ENCODE measurements around the gene ELF4.
"Not testable (repeated sequence)": the region's sequence is repeated elsewhere in the genome, so short reads cannot be mapped to it uniquely, and the experiment has no call there.

The ELF4 gene

DNA sequence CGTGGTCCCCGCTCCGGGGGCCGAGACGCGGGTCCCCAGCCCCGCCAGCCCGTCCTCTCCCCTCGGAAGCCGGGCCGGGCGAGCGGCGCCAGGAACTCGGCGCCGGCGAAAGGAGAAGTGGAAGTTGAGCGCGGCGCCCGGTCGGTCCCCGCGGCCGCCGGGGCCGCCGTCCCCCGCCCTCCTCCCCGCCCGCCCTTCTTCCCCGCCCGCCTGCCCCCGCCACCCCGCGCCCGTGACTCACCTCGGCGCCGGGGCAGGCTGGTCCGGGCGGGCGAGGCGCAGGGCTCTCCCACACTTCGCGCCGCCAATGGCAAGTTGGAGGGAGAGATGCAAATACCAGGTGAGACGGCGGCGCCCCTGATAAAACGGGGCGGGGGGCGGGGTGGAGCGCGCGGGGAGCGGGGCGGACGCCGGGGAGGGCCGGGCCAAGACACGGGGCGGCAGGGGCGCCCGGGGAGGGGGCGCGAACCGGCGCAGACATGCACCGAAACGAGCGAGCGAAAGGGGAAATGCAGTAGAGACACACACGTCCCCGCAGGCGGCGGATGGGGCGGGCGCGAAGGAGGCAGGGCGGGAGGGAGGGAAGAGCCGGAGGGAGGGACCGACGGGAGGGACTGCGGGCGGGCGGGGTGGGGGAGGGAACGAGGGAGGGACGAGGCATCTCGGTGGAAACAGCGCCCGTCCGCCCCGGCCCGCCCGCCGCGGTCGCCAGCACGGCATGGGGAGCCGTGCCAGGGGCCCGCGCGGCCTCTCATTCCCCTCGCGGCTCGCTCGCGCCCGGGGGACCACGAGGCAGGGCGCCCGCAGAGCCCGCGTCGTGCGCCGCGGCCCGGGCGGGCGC, at the start of gene ELF4:
Gene ELF4 (minus strand): TSS at position 119 of the 841 bp plus-strand sequence. CDS start 29,167 bp downstream, outside the sequence.
- peak; percentile 37 for DNase-seq

DNA sequence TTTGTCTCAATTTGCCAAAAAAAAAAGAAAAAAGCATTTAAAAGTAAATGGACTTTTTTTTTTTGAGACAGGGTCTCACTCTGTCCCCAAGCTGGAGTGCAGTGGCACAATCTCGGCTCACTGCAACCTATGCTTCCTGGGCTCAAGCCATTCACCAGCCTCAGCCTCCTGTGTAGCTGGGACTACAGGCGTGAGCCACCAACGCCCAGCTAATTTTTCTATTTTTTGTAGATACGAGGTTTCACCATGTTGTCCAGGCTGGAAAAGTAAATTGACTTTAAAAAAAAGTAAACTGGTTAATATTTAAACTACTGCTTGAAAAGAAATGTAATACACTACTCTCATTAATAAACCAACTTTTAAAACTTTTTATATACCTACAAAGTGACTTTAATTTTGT, 49.5 kb upstream of the ELF4 start:
- no peak for DNase-seq

DNA sequence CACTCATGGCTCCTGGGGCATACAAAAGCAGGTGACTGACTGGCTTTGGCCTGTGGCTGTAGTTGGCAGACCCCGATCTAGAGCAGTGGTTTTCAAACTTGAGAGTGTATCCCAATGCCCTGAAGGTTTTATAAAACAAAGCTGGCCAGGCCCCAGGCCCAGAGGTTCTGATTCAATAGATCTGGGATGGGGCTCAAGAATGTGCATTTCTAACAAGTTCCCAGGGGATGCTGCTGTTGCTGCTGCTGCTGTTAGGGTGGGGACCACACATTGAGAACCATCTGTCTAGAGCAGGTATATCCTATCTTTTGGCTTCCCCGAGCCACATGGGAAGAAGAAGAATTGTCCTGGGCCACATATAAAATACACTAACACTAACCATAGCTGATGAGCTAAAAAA, 48.0 kb upstream of the ELF4 start:
- DNase-seq, result no peak

DNA sequence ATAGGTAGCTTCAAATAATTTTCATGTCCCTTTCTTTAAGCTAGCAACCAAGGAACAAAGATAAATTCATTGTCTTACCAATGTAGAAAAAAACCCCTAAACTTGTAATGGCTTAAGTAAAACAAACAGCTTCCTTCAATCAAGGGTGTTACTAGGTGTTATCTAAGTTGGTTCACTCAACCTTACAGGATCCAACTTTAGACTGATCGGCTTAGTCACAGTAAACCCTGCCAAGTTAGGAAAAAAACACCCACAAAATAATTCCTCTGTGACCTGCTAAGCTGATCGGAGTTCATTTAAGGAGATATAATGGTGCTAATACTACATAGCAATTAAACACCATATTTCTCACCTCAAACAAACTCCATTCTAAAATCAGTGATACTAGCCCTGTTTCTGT, 45.3 kb upstream of the ELF4 start:
- no peak for DNase-seq

DNA sequence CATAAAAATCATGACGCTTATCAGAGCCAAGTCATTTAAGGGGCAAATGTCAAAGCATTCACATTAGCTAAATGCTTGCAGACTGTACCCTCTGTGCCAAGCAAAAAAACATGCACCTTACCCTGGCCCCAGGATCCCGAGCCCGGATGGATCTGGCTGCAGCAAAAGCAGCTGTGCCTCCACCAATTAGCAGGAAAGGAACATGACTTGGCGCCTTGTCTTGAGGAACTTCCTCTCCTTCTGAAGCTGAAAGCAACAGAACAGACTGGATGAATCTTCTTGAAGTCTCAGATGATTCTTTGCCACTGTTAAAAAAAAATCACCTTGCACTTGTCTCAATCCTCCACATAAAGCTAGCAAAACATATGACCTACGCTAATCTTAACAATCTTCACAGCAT, 37.3 kb upstream of the ELF4 start:
- DNase-seq, result no peak

DNA sequence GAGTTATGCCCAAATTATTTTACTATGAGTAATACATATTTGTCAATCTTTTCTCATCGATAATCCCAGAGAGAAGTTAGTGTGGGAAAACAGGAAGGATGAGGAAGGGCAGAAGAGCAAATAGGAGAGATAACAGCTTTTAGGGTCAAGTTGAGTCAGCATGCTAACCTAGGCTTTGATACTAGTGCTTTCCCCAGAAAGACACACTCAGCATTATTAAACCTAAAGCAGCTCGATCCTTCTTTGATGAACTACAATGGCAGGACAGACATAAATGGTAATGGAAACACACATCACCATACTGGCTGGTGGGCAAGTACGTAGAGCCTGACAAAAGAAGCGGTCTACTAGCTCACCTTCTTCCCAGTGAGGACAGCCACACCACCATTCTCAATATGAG, 34.8 kb upstream of the ELF4 start:
- no peak for DNase-seq

DNA sequence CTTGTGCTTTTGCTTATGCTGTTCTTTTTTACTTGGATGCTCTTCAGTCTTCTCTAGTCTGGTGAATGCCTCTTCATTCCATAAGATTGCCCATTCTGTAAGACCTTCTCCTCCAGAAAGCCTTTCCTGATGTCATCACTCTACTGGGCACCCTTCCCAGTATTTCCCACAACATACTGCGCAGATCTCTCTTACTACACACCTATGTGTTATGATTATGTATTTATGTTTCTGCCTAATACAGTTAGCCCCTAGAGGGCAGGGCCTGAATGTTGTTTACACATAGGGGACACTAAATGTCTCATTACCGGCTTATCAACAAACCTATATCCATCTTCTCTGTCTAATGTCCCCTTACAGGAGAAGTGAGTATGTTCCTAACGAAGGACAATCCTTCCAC, 34.2 kb upstream of the ELF4 start:
- DNase-seq, result no peak

DNA sequence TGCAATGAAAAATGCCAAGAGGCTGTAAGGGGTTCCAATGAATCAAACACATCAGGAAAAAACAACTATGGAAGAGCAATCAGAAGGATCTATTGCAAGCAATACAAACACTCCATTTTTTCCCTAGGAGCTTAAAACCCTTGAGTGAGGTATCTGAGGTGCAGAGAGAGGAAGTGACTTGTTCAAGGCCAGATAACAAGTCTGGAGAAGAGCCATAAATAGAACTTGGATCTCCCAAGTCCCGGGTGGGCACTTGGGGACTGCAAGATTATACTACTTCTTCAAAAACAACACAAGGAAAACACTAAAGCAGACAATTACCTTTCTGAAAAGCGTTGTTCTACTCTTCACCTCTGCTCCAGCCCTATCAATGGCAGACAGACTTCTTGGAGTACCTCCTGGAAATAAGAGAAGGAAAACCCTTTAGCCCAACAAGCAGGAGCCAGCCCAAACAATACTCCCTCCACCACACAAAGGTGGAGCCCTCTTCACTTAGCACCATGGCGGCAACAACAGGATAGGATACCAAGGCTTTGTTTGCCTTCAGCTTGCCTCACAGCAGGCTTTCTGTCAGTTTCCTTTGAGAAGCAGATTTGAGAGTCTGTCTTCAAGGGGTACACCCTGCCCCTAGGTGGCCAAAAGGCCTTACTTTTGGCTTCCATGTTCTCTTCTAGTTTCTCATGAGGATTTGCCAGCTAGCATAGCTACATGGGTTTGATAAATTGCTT, 29.3 kb upstream of the ELF4 start:
- no peak for DNase-seq

DNA sequence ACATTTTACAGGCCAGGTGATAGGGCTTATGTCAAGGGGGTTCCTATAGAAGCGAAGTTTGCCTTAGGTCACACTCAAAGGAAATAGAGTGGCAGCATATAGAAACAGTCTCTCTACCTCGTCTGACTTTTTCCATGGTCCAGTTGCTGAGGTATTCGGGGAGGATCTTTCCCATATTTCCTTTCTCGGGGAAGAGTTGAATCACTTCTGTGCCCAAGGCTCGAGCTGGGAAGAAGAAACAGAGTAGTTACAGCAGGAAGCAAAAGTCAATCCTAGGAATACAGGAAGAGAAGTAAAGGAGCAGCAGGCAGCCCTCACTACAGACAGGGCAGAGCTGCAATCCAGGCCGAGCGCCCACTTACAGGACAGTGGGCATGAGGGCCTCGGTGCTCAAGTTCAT, 26.7 kb upstream of the ELF4 start:
- DNase-seq, result no peak

DNA sequence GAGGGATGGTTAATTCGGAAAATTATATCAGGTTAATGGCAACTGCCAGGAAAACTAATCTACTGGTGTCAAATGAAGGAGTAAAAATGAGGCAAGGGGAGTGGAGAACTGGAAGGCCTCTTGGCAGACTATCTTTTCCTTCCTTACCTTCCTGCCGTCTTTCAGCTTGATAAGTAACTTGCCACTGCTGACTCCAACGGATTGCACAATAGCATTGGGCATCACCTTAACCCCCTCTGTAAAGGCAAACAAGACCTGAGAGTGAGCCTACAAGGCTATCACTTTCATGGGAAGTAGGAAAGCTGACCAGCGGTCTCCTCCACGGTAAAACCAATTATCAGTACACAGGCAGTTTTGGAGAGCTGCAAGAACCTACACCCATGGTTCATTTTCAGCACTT, 26.2 kb upstream of the ELF4 start:
- DNase-seq, result no peak

DNA sequence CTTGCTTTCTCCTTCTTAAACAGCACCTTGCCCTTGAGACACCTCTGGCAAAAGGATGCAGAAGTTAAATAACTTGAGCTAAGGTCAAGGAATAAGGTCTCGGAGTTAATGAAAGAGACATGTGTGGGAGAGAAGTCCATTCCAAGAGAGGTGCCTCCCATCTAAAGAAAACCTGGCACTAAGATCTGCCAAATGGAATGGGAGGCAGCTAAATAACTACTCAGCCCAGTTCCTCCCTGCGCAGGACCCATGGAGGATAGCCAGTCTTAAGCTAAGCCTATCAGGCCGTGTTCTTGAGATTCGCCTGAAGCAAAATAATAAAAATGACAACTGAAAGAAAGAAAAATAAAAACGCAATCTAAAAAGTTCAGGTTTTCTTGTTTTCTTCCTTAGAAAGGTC, 20.7 kb upstream of the ELF4 start:
- DNase-seq, result no peak

DNA sequence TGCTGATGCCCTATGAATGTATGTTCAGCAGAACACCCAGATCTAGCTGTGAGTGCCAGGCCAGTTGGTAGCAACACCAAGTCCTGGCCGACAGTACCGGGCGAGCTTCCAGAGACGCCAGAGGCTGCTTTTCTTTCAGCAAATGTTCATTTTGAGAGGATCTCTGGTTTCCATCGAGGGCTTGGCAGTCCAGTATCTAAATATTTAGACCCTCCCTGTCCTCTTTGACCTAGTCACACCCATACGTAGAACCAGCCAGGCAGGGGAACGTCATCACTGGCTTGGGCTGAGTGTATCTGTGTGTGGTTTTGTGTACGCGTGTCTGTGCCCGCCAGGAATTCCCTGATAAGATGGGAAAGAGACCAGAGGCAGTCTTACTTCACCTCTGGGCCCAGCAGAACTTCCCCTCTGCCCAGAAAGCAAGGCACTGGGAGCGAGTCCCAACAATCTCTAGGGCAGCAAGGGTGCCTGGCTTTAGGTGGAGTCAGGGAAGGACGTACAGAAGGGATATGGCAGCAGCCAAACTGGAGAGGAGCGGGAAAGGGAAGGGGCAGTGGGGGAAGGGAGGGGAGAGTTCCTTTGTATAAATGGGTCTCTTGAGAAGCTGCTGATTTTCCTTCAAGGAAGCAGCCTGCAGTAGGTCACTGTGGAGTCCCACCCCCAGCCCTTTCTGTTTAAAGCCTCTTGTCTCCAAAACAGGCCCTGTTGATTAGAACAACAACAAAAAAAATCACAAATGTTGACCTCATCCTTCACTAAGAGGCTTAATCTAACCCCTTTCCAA, 15.0 kb upstream of the ELF4 start:
- no peak for DNase-seq

DNA sequence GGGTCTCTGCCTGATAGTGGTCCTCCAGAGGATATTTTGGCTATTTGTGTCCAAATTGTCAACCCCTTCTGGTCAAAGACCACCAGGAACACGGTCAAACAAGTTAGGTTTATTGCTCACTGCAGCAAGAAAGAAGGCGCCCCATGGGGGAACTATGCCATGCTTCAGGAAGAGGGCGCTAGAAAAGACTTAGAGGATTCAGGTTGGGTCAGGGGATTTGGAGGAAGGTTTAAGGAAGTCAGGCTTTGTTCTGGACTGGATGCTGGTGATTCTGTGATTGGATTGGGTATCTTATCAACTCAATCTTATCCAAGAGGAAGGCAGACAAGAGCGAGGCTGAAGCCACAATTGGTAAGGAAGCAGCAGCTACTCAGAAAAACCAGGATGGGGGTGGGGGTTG, 14.3 kb upstream of the ELF4 start:
- no peak for DNase-seq

DNA sequence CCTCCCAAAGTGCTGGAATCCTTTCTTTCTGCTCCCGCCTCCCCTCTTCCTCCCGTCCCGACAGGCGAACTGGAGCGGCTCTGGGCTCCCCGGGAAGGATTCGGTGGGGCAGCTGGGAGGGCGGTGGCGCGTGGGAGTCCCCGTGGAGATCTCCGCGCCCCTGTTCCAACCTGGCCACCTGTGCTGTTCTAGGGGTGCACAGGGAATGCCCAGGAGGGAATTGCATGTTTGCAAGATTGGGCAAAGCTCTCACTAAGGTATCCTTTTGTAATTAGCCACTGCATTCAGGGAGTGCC, 11.2 kb upstream of the ELF4 start:
- DNase-seq, result no peak

DNA sequence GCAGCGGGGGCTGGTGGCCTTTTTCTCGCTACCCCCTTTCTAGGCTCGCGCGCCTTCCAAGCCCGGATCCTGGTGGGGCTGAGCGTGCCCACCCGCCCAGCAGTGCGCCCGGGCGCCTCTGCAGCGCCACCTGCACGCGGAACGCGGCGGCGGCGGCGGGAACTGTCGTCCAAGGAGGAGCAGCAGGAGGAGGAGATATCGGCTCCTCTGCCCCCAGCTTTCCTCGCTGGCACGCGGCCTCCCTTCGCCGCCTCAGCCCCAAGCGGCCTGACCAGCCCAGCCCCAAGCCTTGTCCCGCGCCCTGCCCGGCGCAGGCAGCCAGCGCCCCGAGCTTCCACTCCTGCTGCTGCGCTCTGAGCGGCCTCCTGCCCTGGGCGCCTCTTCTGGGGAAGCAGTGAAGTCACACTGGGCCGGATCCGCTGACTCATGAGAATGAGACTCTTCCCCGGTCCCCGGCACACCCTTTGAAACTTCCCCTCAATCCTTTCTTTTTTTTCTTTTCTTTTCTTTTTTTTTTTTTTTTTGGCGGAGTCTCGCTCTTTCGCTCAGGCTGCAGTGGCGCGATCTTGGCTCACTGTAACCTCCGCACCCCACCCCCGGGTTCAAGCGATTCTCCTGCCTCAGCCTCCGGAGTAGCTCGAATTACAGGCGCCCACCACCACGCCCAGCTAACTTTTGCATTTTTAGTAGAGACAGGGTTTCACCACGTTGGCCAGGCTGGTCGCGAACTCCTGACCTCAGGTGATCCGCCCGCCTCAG, 10.6 kb upstream of the ELF4 start:
- DNase-seq, result peak; percentile 42

DNA sequence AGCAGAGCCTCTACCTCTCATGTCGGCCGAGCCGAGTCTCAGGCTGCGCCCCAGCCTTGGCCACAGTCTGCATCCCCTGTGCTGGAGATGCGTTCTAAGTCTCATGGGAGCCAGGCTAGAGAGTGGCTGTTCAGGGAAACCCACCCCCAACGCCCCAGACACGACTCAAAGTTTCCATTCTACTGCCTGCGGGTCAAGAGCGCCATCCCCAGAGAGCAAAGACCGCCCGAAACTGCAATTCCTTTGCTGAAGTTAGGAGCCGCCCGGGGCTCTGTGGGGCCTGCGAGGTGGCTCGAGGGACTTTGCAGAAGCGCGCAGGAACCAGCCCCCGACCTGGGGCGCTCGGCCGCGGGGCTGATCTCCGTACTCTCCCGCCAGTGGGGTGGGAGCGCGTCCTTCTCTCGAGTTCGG, 10.0 kb upstream of the ELF4 start:
- DNase-seq, result no peak

DNA sequence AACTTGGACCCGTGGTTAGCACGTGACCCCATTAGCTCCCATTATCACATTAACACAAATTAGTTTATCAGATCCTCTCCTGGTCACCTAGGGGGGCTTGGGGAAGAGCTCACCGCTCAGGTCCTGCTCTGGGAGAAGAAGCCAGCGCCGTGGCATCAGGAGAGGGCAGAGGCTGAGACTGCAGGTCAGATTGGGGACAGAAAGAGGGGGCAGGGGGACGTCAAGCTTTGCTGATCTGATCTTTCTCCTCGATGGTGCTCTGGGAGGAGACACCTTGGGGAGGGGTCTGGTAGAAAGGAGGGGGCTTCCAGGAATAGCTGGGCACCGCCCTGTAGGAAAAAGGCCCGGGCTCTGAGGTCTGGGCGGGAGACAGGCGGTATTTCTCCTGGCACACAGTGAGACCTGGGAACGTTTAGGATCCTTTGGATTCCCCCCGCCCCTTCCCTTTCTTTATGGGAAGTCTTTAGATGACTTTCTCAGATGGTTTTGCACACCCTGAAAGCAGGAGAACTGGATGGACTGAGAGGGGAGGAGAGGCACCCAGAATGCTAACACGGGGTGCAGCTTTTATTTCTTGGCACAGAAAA, 9.1 kb upstream of the ELF4 start:
- no peak for DNase-seq

DNA sequence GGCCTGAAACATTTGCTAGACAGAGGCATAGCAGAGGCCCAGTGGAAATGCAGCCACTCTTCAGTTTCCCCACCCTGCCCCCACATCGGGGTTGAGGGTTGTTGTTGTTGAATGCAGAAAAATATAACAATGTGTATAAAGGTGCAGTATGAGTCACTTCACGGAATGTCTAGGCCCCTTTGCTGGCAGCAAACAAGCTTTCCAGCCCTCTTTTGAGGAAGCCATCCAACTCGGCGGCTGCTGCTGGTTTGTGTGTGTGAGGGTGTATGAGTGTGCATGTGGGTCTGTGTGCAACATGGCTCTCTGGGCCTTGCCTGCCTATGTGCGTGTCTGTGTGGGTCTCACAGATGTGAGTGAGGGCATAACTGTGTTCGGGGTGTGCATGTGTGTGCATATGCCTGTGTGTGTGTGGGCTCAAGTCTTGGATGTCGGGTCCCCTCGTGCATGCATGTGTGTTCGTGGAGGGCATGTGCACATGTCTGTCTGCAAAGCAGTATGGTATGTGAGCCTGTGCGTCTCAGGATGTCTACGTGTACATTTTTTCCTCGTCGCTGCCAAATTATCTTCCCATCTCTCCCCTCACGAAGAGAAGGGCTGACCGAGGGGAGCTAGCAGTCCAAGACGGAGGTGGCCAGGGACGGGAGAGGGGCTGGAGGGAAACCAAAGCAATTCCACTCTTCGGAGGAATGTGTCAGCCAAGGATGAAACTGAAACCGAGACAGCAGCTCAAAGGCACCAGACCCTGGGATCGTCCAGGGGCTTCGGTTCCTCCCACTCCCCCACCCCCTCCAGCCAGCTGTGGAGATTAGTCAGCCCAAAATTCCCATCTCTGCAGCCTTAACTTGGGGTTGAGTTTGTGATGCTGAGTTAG, 8.4 kb upstream of the ELF4 start:
- DNase-seq, result no peak

DNA sequence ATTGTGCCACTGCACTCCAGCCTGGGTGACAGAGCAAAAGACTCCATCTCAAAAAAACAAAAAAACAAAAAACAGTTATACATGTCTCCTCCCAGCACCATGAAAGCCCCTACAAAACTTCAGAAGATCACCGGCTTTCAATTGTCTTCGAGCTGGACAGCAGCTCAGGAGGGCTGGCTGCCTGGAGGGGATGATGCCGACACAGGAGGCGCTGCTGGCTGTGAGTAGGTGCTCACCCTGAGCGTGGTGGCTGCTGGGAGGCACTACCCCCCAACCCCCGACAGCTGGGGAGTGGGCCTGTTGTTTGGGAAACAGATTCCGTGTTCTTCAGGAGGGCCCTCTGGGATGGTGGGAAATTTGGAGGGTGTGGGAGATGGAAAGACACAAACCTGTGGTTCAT, 6.9 kb upstream of the ELF4 start:
- no peak for DNase-seq

DNA sequence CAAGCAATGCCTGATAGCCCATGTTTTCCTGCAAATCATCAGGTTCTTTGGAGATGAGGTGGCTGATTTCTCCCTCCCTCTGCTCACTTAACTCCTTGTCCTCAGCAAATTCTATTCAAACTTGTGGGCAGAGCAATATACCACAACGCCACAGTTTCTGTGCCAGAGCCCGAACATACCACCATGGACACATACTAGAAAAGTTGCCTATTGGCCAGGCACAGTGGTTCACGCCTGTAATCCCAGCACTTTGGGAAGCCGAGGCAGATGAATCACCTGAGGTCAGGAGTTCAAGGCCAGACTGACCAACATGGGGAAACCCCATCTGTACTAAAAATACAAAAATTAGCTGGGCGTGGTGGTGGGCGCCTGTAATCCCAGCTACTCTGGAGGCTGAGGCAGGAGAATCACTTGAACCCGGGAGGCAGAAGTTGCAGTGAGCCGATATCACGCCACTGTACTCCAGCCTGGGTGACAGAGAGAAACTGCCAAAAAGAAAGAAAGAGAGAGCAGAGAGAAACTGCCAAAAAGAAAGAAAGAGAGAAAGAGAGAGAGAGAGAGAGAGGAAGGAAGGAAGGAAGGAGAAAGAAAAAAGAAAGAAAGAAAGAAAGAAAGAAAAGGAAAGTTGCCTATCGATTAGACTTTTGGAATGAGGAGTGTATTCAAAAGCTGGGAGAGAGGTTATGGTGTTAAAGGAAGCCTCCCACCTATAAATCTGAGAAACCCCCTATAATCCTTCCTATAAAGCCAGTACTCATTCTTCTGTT, 5.0 kb upstream of the ELF4 start:
- DNase-seq, result not testable (repeated sequence)

DNA sequence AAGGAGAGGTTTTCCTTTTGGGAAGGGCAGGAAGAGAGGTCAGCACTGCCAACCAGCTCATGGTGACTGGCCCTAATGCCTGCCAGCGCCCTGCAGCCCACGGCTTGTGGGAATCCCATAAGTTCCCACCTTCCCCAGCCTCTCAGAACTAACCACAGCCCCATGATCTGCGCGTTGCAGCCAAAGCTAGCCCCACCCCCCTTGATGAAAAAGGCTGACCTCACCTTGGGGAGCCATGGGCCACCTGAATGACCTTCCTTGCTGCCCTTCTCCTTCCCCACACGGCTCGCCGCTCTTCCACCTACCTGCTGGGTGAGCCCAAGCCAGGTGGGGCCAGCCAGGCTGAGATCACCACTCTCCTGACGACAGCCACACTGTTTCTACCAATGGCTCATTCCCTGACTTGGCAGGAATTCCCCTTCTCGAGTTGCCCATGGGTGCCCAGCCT, 3.9 kb upstream of the ELF4 start:
- no peak for DNase-seq
